Stimulated activated CD8-positive, alpha-beta memory T cell treated with anti-CD3 and anti-CD28 coated beads, Interleukin-12 subunit alpha, Interleukin-12 subunit beta, amount 100 ng/mL, for 4 hours (primary cell): ENCODE measurements around the gene SNX33.

Experiments used
- DNase-seq: peaks from one replicate; pipeline ENCODE4 v3.0.0-alpha.2; 2020; ENCODE audit warnings: low read depth

The SNX33 gene

GRCh38 chr15:75641603-75642002, 6.1 kb upstream of the SNX33 start:
- DNase-seq: no peak

- DNase-seq: no peak
Measured at GRCh38 chr15:75644376-75644775, 3.3 kb upstream of the SNX33 start.

GRCh38 chr15:75646112-75646943, 1.4 kb upstream of the SNX33 start:
- DNase-seq: no peak

- no peak for DNase-seq
Measured at GRCh38 chr15:75646944-75647364, 758 bp upstream of the SNX33 start.

- DNase-seq: no peak
Measured at GRCh38 chr15:75648156-75649000, 666 bp downstream of the SNX33 start.

DNA sequence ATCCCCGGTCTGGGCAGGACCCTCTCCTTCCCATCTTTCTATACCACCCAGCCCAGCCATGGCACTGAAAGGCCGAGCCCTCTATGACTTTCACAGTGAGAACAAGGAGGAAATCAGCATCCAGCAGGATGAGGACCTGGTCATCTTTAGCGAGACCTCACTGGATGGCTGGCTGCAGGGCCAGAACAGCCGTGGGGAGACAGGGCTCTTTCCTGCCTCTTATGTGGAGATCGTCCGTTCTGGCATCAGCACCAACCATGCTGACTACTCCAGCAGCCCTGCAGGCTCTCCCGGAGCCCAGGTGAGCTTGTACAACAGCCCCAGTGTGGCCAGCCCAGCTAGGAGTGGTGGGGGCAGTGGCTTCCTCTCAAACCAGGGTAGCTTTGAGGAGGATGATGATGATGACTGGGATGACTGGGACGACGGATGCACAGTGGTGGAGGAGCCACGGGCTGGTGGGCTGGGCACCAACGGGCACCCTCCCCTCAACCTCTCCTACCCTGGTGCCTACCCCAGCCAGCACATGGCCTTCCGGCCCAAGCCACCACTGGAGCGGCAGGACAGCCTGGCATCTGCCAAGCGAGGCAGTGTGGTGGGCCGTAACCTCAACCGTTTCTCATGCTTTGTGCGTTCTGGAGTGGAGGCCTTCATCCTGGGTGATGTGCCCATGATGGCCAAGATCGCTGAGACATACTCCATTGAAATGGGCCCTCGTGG, 1.5 kb downstream of the SNX33 start:
- no peak for DNase-seq

- no peak for DNase-seq
Measured at GRCh38 chr15:75649848-75650247, 2.1 kb downstream of the SNX33 start.

GRCh38 chr15:75650908-75651809, 3.4 kb downstream of the SNX33 start:
- DNase-seq: no peak

GRCh38 chr15:75651810-75652543, 4.3 kb downstream of the SNX33 start:
- DNase-seq: no peak

GRCh38 chr15:75653347-75653913, 5.7 kb downstream of the SNX33 start:
- DNase-seq: no peak

DNA sequence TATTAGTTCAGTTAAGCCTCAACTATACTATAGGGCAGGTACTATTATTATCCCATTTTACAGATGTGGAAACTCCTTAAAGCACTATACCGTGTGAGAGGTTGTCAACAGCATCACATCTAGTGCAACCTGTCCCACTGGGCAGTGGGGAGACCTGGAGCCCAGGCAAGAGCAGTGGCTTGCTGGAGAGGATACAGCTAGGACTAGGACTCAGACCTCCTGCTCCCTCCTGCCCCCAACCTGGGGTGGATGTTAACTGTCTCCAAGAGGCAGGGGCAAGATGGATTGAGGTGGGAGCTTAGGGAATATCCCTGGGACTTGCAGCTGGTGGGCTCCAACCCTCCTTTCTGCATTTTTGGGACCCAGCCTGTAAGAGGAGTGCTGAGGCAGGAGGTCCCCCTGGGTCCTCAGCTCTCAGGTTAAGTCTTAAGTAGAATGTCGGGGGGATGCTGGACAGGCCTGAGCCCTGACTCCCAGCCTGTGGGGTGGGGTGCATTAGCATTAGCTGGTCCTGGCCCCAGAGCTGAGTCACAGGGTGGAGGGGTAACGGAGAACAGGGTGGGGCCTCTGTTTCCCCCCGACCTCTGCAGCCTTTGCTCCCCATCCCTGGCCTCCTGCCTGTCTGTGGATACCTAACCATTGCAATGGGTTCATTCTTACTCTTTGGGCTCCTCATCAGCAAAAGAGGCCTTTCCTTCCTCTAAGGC, 6.6 kb downstream of the SNX33 start:
- no peak for DNase-seq

- no peak for DNase-seq
Measured at GRCh38 chr15:75655931-75656330, 8.2 kb downstream of the SNX33 start.

GRCh38 chr15:75656331-75656730, 8.6 kb downstream of the SNX33 start:
- no peak for DNase-seq

- no peak for DNase-seq
Measured at GRCh38 chr15:75656813-75657212, 9.1 kb downstream of the SNX33 start.

DNA sequence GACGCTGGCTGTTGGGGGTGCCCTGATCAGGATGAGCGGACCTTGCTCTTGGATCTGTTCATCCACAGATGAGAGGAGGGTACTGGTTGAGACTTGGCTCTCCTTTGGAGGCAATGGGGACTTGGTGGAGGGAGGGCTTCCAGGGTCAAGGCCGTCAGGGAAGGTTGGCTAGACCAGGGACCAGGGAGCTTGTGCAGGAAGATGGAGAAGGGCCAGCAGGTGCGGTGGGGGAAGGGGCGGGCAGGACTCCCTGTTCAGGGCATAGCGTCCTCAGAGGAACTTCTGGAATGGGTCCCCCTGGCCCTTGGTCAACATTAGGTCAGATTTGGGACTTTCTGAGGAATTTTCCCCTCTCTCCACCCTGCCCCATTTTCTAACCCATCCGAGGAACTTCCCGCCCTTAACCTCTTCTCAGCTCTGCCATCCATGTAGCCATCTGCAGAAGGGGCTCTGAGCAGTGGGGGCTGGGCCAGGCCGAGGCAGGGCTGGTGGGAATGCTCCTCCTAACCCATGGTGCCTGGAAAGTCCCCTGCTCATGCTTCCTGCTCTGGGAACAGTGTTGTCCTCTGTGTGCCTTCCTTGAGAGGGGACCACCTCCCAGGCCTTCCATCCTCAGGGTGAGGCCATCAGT, 11.5 kb downstream of the SNX33 start:
- DNase-seq: no peak

DNA sequence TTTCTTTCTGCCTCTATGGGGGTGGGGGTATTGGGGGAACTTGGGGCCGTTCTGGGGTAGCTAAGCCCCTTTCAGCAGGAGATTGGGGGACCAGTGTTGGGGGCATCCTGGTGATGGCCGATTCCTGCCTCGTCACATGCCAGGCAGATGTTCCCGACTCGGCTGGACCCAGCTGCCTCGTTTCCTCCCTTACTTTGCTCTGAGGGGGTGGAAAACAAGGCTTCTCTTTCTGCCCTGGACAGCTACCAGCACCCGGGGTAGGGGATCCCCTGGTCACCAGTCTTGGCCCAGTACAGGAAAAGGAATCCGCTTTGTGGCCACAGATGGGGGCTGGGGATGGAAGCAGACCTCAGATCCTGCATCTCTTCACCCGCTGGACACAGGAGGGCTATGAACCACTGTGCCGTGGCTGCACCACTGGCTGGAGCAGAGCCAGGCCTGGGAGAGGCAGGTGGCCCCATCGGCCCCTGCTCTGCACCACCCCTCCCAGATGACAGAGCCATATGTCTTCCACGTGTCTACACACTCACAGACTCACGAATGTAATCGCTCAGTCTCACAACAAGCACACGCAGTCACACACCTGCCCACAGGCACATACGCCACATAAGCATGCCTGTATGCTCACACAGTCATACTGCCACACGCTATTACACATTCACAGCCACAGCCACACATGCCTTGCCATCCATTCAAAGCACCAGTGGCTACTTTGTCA, 12.4 kb downstream of the SNX33 start:
- DNase-seq: no peak

DNA sequence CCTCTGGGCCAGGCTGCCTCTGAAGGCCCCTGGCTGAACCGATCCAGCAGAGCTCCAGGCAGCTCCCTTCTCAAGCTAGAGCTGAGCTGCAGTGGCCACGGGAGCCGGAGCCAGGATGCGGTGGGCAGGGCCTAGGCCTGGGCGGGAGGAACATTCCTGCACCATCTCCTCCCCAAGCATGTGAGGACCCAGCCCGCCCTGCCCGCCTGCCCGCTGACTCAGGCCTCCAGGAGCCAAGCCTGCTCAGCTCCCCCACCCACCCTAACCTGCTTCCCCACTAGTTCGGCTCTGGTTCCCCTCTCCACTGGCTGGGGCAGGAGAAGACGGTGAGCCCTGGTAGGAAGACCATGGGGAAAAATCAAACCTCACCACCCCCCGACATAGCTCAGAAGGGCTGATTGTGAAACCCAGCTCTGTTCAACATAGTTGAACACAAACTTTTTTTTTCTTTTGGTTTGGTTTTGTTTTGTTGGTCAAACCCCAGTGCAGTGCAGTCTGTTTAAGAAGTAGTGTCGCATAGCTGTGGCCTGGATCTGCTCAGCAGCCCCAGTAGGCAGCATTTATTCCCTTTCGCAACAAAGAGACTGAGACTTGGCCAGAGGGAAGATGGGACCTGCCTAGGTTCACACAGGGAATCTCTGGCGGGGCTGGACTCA, 13.5 kb downstream of the SNX33 start:
- no peak for DNase-seq

DNA sequence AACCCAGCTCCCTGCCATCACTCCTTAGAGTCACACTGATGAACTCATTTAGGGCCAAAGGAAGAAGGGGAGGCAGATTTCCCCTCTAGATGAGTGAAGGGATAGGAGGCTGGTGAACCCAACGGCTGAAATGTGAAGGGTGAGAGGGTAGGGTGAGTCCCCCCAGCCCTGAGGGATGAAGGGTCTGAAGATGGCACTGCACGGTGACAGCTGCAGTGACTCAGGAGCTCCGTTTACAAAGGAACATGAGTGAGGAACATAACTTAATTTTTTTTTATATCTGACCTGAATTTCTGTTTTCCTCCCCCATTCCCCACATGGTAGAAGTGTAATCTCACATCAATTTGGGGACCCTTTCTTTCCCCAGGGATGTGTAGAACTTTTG, 14.0 kb downstream of the SNX33 start:
- DNase-seq: no peak
